GM18498 (cell line): ENCODE measurements around the gene ATP11A.
"Not testable (repeated sequence)": the region's sequence is repeated elsewhere in the genome, so short reads cannot be mapped to it uniquely, and the experiment has no call there.

Source experiments
- ATAC-seq: cut with Tn5 transposase; IDR thresholded peaks from one replicate; pipeline ENCODE4 v1.9.1; 2021; ENCODE audit warnings: mild to moderate bottlenecking, moderate library complexity; ENCODE audit not compliant: unreplicated experiment

The ATP11A gene

GRCh38 chr13:112873851-112874750 lies 184.3 kb downstream of the ATP11A start:
- peak; percentile 92 for ATAC-seq

- ATAC-seq: peak; percentile 2
These were observed 185.0 kb downstream of the ATP11A start for GRCh38 chr13:112874751-112875300.

- no peak for ATAC-seq
These were observed 185.8 kb downstream of the ATP11A start for GRCh38 chr13:112875627-112876026.

GRCh38 chr13:112876305-112877000 lies 186.6 kb downstream of the ATP11A start:
- ATAC-seq: no peak

GRCh38 chr13:112877066-112877465 lies 187.2 kb downstream of the ATP11A start:
- no peak for ATAC-seq

GRCh38 chr13:112877539-112877938 lies 187.7 kb downstream of the ATP11A start:
- no peak for ATAC-seq

GRCh38 chr13:112877976-112878955 lies 188.4 kb downstream of the ATP11A start:
- no peak for ATAC-seq

GRCh38 chr13:112879283-112879833 lies 189.5 kb downstream of the ATP11A start:
- ATAC-seq: no peak

GRCh38 chr13:112880221-112880641 lies 190.4 kb downstream of the ATP11A start:
- ATAC-seq: no peak

- no peak for ATAC-seq
These were observed 191.2 kb downstream of the ATP11A start for GRCh38 chr13:112880976-112881540.

GRCh38 chr13:112881656-112882554 lies 192.1 kb downstream of the ATP11A start:
- no peak for ATAC-seq

GRCh38 chr13:112882555-112883024 lies 192.8 kb downstream of the ATP11A start:
- ATAC-seq: no peak

GRCh38 chr13:112883241-112883945 lies 193.6 kb downstream of the ATP11A start:
- no peak for ATAC-seq

GRCh38 chr13:112884700-112885099 lies 194.9 kb downstream of the ATP11A start:
- not testable (repeated sequence) for ATAC-seq

GRCh38 chr13:112885242-112885781 lies 195.5 kb downstream of the ATP11A start:
- ATAC-seq: no peak

GRCh38 chr13:112885782-112886268 lies 196.0 kb downstream of the ATP11A start:
- ATAC-seq: no peak

- ATAC-seq: no peak
These were observed 197.3 kb downstream of the ATP11A start for GRCh38 chr13:112887151-112887550.

- ATAC-seq: no peak
These were observed 197.7 kb downstream of the ATP11A start for GRCh38 chr13:112887557-112887991.
